ENCODE measurements around the gene SLC25A44.
A peak's percentile ranks its signal among the peaks of the same experiment; 100 is the strongest.
"Not testable (repeated sequence)": the region's sequence is repeated elsewhere in the genome, so short reads cannot be mapped to it uniquely, and the experiment has no call there.

The SLC25A44 gene

GRCh38 chr1:156164125-156164831 lies 29.6 kb upstream of the SLC25A44 start:
- DNase-seq = no peak

GRCh38 chr1:156165083-156165482 lies 28.8 kb upstream of the SLC25A44 start:
- no peak for DNase-seq

GRCh38 chr1:156167536-156167935 lies 26.4 kb upstream of the SLC25A44 start:
- DNase-seq = no peak

GRCh38 chr1:156172696-156173470 lies 21.0 kb upstream of the SLC25A44 start:
- DNase-seq = no peak

GRCh38 chr1:156176610-156177210 lies 17.2 kb upstream of the SLC25A44 start:
- DNase-seq = no peak

- DNase-seq = no peak
Observed at GRCh38 chr1:156177919-156178654, 15.8 kb upstream of the SLC25A44 start.

GRCh38 chr1:156180471-156180870 lies 13.4 kb upstream of the SLC25A44 start:
- no peak for DNase-seq

GRCh38 chr1:156181391-156181924 lies 12.4 kb upstream of the SLC25A44 start:
- peak; percentile 22 for DNase-seq

GRCh38 chr1:156182010-156182779 lies 11.7 kb upstream of the SLC25A44 start:
- not testable (repeated sequence) for DNase-seq

GRCh38 chr1:156186347-156187177 lies 7.3 kb upstream of the SLC25A44 start:
- DNase-seq = not testable (repeated sequence)

- not testable (repeated sequence) for DNase-seq
Observed at GRCh38 chr1:156190265-156190664, 3.6 kb upstream of the SLC25A44 start.

GRCh38 chr1:156191292-156191964 lies 2.5 kb upstream of the SLC25A44 start:
- DNase-seq = no peak

- DNase-seq = no peak
Observed at GRCh38 chr1:156193208-156193487, 756 bp upstream of the SLC25A44 start.

- no peak for DNase-seq
Observed at GRCh38 chr1:156194300-156194652, 372 bp downstream of the SLC25A44 start.

- DNase-seq = no peak
Observed at GRCh38 chr1:156195853-156196252, 1.9 kb downstream of the SLC25A44 start.

- no peak for DNase-seq
Observed at GRCh38 chr1:156196445-156196844, 2.5 kb downstream of the SLC25A44 start.

- no peak for DNase-seq
Observed at GRCh38 chr1:156198831-156199349, 5.0 kb downstream of the SLC25A44 start.

GRCh38 chr1:156200044-156200443 lies 6.1 kb downstream of the SLC25A44 start:
- DNase-seq = no peak

GRCh38 chr1:156203331-156203730 lies 9.4 kb downstream of the SLC25A44 start:
- no peak for DNase-seq

- DNase-seq = no peak
Observed at GRCh38 chr1:156204686-156205085, 10.8 kb downstream of the SLC25A44 start.

GRCh38 chr1:156211243-156211642 lies 17.3 kb downstream of the SLC25A44 start:
- DNase-seq = no peak

Data from NCI-H524 treated with DMSO at 0.1 percent for 48 hours (cell line).